ENCODE results near the gene RARB.

The RARB gene

DNA sequence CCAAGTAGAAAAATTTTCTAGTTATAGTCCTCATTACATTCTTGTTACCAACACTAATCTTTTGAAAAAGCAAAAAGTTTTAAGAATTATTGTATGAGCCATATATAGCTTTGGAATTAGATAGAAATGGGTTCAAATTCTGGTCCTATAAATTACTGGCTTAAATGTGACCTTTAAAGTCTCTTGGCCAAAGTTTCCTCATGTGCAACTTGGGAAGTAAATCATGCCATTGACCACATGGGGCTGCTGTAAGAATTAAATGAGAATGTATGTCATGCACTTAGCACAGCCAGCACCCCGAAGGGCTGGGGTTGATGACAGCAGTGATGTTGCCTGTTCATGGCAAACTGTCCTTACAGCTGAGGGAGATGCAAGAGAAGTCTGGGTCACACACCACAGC is 128.4 kb downstream of the RARB start:
- DNase-seq: no peak

DNA sequence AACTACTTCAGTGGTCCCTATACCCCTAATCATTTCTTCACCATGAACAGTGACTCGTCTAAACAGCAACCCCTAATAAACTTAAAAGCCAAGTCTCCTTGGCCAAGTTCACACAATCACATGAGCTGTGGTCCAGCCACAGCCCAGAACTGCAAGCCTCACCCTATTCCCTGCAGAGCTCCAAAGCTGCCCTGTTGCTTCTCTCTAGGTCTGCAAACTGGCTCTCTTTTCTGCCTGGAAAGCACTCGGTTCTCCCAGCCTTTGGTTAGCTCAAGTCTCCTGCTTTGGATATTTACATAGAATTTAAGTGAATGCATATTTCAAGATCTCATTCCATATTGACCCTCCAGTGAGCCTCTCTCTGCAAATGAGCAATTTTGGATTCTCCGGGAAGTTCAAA is 129.6 kb downstream of the RARB start:
- DNase-seq: no peak

DNA sequence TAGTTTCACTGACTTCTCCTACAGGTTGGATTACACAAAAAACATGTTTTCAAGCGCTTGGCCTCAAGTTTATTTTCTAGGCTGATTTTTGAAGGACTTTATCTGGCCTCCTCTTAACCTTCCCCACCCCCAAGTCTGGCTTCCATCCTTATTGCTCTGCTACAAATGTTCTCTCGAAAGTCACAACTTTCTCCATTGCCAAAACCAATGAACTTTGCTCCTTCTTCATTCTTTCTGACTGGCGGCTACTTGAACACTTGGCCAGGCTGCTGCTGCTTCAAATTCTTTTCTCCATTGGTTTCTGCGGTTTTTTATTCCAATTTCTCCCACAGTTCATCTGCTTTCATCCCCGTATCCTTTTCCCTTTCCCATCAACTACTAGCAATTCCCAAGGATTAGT is 130.1 kb downstream of the RARB start:
- no peak for DNase-seq

DNA sequence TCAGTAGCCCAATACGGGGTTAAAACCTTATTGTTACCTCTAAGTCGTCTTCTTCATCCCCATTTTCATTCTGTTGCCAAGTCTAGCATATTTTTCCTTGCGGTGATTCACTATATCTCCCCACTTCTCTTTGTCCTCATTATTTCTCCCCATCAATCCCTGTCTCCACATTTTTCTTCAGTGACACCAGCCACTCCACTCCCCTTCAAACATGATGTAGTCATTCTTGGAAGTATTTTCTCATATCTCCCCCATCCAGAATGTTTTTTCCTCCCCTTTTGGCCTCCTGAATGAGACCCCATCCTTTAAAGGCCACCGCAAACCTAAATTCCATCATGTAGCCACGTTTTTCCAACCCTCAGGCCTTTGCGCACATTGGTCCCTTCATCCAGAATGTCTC is 130.7 kb downstream of the RARB start:
- DNase-seq: no peak

DNA sequence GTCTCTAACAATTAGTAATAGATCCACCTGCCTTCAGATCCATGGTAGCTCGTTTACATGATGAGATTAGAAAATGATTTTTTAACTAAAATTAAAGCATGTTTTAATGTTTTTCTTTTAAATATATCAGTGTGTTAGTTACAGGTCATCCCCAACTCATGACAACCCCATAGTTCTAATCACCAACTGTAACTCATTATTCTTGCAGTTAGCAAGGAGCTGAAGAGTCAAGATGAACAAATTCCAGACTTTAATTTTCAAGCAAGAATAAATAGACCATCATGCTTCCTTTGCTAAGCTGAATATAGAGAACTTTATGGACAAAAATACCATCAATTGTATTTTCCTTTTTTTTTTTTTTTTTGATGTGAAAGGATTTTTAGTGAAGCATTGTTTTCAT is 135.5 kb downstream of the RARB start:
- DNase-seq: no peak

DNA sequence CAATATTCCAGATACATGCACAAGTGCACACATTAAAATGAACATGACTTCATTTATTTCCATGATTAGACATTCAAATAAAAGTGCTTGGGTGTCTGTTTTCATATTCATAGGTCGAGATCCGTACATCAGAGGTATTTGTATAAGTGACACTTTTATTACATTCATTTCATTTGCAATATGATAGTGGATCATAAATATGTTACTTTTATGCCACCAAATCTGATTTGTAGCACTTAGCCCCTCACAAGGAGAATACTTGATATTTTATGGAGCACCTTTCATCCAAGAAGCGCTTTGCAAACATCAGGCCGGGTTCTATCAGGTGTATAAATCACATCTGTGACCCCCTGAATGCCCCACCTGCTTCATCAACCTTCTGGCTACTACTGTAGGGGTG is 136.0 kb downstream of the RARB start:
- no peak for DNase-seq

DNA sequence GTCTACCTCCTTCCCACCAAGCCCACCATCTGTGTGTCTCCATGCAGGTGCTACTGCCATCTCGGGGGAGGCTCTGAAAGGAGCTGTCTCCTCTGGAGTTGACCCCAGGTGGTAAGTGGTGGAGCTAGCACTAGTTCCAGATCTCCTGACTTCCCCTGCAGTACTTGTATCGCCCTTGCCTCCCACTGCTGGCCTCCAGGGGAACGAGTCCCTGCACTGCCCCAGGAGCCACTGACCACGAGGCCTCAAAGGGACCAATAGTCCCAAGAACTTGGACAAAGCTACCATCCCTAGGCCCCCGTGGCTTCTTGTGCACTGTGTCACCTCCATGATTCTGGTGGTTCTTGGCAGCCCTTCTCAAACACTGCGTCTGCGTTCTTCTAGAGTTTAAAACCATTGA is 137.7 kb downstream of the RARB start:
- no peak for DNase-seq

DNA sequence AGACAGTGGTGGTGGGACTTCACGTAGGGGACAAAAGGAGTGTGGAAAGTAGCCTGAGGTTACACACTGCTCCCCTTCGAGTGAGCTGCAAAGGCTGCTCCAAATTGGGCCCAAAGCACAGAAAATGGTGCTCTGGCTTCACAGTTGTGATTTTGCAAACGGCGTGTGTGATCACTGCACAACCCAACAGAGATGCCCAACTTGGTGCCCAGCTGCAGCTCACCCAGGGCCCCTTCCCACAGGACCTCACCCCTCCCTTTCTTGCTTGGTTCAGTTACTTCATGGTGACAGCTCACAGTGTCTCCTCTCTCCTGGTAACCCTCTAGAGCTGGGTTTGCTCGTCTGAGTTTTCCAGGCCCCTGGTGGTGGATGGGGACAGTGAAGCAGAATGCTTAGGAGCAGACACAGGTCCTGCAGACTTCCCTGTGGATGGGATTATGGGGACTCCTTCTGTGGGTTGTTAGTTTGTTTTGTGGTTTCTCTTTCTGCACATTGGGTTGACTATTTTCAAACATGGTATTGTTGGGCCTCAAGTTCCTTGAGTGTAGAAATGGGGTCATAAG is 138.4 kb downstream of the RARB start:
- DNase-seq: no peak

DNA sequence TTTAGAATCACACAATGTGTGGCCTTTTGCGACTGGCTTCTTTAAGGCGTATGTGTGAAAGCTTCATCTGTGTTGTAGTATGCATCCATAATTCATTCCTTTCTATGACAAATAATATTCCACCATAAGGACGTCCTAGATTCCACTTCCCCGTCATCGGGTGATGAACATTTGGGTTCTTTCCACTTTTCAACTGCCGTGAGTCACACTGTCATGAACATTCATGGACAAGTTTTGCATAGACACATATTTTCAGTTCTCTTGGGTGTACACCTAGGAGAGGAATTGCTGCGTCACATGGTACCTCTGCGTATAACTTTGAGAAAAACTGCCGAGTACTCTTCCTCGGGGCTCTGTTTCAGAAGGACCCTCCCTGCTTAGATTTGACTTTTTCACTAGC is 139.3 kb downstream of the RARB start:
- no peak for DNase-seq

DNA sequence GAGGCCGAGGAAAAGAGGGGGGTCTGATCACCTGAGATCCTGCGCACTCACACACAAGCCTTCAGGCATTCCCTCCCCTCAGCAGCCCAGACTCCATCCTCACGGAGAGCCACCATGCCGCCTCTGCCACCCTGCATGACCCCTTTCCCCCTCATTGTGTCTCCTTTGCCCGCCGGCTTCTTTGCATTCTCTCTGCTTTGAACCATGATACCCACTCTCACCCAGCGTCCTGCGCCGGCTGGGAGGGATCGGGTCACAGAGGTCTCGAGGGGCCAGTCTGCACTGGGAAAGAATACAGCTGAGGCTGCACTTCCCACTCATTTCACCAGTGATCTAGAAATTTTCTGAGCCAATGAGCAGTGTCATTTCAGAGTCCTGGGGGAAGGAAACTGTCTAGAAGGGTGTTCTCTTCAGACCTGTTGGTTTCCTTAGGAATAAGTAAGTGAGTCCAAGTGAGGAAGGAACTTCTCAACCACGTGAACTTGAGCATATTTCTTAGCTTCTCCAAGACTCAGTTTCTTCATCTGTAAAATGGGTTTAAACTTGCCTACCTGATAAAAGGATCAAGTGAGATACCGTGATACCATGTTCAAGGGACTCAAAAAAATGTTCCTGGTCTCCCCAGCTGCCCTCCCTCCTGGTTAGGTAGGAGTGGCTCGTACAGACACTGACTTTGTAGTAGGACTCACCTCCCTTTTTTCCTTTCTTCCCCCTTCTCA is 139.9 kb downstream of the RARB start:
- no peak for DNase-seq

DNA sequence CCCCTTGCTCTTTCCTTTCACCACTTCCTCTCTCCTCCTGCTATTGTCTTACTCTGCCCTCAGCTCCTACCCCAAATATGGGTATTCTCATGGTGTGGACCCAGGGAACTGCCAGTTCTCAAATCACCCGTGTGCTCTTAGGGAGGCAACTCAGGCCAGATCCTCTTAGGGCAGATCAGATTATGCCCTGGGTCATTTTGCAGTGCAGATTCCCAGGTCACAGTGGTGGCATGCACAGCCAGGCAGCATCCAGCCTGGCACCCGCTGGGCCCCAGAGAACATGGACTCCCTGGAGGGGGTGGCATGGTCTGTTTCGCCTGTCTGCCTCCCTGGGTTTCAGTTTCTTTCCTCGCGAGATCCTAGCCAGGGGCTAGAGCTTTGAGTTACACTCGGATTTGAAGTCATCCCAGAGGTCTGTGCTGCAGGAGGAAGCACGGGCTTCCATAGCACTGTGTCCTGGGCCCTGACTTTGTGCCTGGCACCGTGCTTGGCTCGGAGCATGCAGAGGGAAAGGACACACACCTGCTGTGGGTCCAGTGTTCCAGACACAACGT is 140.5 kb downstream of the RARB start:
- DNase-seq: no peak

DNA sequence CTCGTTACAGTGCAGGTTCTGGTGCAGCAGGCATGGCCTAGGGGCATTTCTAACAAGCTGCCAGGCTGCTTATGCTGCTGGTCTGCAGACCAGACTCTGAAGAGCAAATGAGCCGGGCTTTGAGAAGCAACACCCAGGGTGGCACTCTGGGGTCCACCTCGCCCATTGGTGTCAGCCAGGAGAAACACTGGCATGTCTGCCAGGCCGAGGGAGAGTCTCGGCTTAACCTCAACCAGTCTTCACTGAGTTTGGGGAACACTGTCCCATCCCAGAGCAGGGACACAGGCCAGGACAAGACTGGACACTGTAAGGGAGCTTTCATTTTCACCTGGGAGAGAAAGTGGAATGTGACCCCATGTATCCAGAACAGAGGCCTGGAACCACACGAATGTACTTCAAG is 143.2 kb downstream of the RARB start:
- DNase-seq: no peak

DNA sequence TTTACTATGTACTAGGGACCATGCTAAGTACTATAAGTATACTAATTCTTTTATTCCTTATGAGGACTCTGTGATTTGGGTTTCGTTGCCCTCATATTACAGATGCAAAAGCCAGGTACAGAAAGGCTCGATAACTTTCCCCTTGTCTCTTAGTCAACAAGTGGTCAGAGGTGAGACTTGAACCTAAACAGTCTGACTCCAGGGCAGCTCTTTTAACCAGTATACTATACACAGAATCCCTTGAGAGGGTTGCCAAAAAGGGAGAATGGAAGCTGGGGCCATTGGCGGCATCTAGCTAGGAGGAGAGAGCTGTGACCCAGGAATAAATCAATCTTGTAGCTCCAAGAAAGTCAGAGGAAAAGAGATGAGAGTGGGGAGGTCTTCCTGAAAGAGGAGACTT is 144.3 kb downstream of the RARB start:
- no peak for DNase-seq

DNA sequence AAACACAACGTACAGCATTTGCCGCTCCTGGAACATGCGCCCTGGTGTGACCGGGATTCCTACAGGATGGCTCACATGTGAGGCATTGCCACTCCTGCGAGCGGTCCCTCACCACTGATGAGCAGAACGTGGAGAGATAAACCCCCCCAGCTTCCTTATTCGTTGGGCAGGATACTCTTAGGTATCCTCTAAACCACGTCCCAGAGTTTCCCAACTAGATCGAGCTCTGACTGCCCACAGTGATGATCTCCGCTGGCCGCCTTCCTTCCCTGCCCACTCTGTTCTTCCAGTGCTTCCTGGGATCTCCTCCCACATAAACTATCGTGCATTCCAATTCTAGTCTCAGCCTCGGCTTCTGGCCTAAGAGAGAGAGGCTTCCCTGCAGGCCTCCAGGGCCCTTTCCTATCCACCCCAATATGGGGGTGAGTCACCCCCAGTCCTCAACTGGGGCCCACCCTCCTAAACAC is 144.9 kb downstream of the RARB start:
- no peak for DNase-seq

DNA sequence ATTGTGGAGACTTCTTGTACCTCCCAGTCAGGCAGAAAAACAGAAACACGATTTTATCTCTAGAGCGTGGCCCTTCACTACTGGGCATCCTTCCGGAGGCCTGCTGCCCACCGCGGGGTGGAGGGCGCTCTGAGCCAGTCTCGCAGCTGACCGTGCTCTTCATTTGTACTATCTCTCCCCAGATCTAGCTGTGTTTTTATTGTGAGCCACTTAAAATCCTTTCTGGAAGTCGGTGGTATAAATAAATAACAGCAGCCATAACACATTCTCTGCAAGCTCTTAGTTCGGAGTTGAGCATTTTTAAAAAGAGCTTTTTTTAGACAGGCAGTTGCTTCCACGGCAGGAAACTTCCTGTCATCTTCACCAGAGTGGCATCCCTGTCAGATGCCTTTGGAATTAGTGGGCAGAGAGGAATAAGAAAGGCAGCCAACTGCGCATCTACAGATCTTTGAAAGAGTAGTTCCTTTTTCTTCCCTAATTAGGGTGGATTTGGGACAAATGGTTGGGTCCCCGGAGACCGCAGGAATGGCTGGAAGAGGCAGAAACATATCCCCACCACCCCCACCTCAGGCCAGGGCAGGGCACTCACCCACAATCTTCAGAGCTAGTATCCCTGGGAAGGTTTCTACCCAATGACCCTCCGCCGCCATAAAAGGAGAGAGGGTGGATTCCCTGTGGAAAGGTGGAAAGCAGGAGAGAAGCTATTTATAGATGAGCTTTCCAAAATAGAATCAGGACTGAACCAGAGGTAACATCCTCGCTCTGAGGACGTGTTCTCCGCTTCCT is 145.5 kb downstream of the RARB start:
- DNase-seq: no peak

DNA sequence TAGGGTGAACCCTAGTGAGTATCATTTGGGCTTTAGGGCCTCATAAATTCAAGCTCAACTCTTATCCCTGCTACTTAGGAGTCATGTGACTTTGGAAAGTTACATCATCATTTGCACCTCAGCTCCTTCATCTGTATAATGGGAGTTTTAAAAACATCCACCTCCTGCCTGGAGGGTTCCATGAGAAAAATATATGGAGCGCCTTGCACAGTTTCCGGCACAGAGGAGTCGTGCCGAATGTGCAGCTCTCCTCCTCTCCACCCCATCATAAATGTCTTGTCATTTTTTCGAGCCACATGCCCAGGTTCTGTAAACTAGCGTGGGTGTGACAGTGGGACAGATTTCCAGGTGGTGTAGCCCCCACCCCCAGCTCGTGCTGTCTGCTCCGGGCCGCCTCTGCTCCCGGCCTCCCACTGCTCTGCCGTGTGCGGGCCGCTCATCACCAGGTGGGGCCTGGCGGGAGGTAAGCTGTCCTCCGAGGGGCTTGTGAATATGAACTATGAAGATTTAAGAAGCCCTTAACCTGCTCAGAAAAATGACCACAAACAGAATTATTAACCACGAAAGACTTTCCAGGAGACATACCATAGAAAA is 146.2 kb downstream of the RARB start:
- DNase-seq: no peak

DNA sequence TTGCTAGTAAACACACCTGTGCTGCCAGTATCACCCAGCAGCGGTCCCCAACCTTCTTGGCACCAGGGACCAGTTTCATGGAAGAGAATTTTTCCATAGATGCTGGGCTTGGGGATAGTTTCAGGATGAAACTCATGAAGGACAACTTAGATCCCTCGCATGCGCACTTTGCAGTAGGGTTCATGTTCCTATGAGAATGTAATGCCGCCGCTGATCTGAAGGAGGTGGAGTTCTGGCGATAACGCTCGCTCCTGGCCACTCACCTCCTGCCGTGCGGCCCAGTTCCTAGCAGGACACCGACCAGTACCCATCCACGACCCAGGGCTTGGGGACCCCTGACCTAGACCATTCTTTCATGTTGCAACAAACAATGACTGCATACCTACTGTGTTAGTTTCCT is 146.9 kb downstream of the RARB start:
- no peak for DNase-seq

DNA sequence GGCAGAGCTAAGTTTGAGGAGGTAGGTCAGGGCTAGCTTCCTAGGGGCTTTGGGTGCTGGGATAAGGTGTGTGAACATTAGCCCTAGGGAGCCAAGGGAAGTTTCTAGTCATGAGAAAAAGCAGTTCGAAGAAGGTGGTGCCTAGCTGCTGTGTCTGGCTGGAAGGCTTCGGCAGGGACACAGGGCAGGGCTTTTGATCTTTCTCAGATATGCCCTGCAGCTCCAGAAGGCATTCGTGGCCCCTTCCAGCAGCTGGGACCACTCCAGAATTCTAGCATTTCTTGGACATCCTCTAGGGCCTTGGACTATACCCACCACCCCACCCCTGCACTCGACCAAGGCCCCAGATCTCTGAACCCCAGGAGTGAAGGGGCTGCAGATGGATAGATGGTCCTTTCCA is 148.1 kb downstream of the RARB start:
- no peak for DNase-seq

DNA sequence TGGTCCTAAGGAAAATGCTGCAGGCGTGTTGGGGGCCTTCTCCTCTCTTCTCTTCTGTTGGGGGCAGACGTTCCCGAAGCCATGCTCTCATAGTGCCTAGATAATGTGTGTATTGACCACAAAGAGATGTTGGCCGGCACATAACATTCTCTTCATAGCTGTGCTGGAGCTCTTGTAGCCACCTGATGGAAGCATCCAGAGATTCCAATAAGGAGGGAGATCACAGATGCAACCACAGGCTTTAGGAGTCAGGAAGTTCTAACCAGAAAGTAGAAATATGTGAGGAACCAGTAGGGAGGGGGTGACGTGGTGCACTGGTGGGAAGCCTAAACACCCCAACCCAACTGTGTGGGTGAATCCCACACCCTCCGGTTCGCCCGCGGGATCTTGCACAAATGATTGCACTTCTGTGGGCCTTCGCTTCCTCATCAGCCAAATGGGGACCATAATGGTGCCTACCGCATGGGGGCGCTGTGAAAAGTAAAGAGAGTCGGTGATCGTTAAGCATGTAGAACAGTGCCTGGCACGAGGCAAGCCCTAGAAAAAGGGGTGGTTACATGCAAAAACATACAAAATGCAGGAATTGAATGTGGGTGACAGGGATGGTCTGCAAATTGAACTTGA is 148.9 kb downstream of the RARB start:
- no peak for DNase-seq

DNA sequence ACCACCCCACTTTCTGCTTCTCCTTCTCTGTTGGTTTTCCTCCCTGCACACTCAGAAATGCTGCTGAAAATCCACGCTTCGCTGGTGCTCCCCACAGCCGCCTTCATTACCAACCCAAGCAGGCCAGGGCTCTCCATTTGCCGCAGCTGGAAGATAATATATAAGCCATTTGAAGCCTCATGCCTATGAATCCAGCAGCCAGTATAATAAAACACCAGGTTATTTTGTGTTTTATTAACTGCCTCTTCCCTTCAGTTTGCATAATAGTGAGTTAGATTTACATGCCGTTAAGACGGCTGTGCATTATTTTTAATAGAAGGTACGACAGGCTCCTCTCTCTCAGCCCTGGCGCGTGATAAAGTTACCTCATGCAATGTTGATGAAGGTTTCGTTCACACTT is 150.0 kb downstream of the RARB start:
- DNase-seq: no peak

DNA sequence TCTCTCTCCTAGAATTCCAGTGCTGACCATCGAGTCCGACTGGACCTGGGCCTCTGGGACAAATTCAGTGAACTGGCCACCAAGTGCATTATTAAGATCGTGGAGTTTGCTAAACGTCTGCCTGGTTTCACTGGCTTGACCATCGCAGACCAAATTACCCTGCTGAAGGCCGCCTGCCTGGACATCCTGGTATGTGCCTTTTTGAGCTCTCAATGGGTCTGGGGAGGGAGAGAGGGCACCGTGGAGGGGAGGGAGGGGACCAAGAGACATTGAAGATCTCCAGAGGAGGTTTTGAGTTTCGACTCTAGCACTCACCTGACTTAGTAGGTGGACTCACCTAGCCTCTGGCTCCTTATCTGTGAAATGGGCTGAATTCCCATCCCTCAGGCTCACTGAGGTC is 152.5 kb downstream of the RARB start:
- no peak for DNase-seq

DNA sequence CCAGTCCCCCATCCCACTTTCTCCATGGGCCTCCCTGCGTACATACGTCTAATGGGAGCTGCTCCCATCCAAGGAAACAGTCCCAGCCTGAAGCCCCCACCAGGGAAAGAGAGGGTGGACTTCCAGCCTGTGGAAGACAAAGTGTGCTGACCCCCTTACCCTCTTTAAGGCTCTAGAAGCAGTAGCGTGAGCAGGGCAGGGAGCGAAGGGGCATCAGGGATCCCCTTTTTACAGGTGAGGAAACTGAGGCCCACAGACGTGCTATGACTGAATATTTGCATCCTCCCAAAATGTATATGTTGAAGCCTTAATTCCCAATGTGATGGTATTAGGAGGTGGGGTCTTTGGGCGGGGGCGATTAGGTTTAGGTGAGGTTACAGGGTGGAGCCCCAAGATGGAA is 153.3 kb downstream of the RARB start:
- no peak for DNase-seq

DNA sequence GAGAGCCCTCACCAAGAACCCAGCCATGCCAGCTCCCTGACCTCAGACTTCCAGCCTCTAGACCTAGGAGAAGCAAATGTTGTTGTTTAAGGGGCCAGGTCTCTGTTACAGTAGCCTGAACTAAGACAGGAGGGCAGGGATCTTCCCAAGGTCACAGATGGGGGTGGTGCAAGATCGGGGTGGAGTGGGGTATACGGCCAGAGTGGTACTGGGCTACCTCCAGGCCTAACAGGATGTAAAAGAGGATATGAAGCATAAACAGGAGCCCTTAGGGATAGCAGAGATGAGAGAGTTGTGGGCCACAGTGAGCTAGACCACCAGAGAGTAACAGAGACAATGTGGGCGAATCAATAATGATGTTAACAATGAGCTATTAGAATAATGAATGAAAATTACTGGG is 153.8 kb downstream of the RARB start:
- no peak for DNase-seq
